DOHH2 (cell line): Measurements from ENCODE around the gene STARD6.

Experiments used
- EZH2phosphoT487 ChIP-seq: fragments of 200-600 bp; sonication (generic); IDR thresholded peaks from 2 replicates; pipeline ENCODE4 v1.6.1; 2017; ENCODE audit warnings: borderline replicate concordance, mild to moderate bottlenecking, antibody characterized with exemption, low read length, moderate library complexity, mixed read lengths
- TF ChIP-seq, protein P1 (sequence below): fragments of 200-600 bp; sonication (generic); IDR thresholded peaks from one replicate; pipeline ENCODE4 v1.5.1; 2014; ENCODE audit warnings: antibody characterized with exemption, mild to moderate bottlenecking, low read depth, low read length; ENCODE audit not compliant: poor library complexity, severe bottlenecking

DNA sequence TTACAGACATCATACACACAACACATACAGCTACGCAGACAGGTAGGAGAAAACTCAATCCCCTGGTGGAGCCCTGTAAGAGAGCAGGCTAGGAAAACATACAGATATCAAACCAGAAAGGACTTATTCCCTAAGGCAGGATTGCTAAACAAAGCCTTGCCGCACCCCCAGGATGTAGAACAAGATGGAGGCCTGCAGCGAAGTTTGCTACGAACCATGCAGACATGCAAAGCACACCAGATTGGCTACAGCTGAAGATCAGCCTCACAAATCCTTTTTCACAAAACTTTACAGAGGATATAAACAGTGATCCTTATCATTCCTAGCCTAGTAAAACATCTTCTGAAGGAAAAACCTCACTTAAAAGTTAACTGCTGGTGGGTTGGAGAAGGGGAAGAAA is 28.4 kb upstream of the STARD6 start:
- TF ChIP-seq, protein P1, sequence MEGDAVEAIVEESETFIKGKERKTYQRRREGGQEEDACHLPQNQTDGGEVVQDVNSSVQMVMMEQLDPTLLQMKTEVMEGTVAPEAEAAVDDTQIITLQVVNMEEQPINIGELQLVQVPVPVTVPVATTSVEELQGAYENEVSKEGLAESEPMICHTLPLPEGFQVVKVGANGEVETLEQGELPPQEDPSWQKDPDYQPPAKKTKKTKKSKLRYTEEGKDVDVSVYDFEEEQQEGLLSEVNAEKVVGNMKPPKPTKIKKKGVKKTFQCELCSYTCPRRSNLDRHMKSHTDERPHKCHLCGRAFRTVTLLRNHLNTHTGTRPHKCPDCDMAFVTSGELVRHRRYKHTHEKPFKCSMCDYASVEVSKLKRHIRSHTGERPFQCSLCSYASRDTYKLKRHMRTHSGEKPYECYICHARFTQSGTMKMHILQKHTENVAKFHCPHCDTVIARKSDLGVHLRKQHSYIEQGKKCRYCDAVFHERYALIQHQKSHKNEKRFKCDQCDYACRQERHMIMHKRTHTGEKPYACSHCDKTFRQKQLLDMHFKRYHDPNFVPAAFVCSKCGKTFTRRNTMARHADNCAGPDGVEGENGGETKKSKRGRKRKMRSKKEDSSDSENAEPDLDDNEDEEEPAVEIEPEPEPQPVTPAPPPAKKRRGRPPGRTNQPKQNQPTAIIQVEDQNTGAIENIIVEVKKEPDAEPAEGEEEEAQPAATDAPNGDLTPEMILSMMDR = no peak
- TF ChIP-seq EZH2phosphoT487 = no peak
